Karpas-422 (cell line): ENCODE measurements around the gene ZDHHC11. TPM values are rescaled to one million over a fixed set of nuclear protein-coding genes. Genes with fewer than 3 reads are reported as not detected.
"Not testable (repeated sequence)": the region's sequence is repeated elsewhere in the genome, so short reads cannot be mapped to it uniquely, and the experiment has no call there.

Source experiments
- DNase-seq: peaks from one replicate; pipeline ENCODE4 v3.0.0-alpha.2; 2015
- H2AFZ ChIP-seq: fragments of 200-600 bp; sonication (generic); 2 replicates; pipeline ENCODE4 v1.6.1; 2014; ENCODE audit warnings: antibody characterized with exemption, low read length, mixed read lengths
- H3K27ac ChIP-seq: fragments of 200-600 bp; sonication (generic); 2 replicates; pipeline ENCODE4 v1.5.1; 2014; ENCODE audit warnings: mild to moderate bottlenecking, low read length, moderate library complexity
- H3K27me3 ChIP-seq: fragments of 200-600 bp; sonication (generic); 2 replicates; pipeline ENCODE4 v1.6.1; 2014; ENCODE audit warnings: low read length, mixed read lengths
- H3K36me3 ChIP-seq: fragments of 200-600 bp; sonication (generic); 2 replicates; pipeline ENCODE4 v1.6.1; 2014; ENCODE audit warnings: low read length, mixed read lengths; ENCODE audit not compliant: insufficient read depth
- H3K4me1 ChIP-seq: fragments of 200-600 bp; sonication (generic); 2 replicates; pipeline ENCODE4 v1.6.1; 2014; ENCODE audit warnings: mild to moderate bottlenecking, low read length, mixed read lengths
- H3K4me2 ChIP-seq: fragments of 200-600 bp; sonication (generic); 2 replicates; pipeline ENCODE4 v1.6.1; 2014; ENCODE audit warnings: low read length, low read depth, mild to moderate bottlenecking; ENCODE audit not compliant: poor library complexity, severe bottlenecking
- H3K4me3 ChIP-seq: fragments of 200-600 bp; sonication (generic); 2 replicates; pipeline ENCODE4 v1.5.1; 2014; ENCODE audit warnings: mild to moderate bottlenecking, antibody characterized with exemption, low read length, mixed read lengths
- H3K79me2 ChIP-seq: fragments of 200-600 bp; sonication (generic); 2 replicates; pipeline ENCODE4 v1.6.1; 2014; ENCODE audit warnings: mild to moderate bottlenecking, low read length, mixed read lengths
- H3K9ac ChIP-seq: fragments of 200-600 bp; sonication (generic); 2 replicates; pipeline ENCODE4 v1.6.0; 2014; ENCODE audit warnings: low read length
- H3K9me2 ChIP-seq: fragments of 200-600 bp; sonication (generic), shearing (Covaris generic); replicated peaks from 2 replicates; pipeline ENCODE4 v1.6.0; 2014; ENCODE audit warnings: mild to moderate bottlenecking, low read length, moderate library complexity; ENCODE audit not compliant: insufficient read depth
- H3K9me3 ChIP-seq: fragments of 300-700, 200-600 bp; sonication (generic); 2 replicates; pipeline ENCODE4 v1.6.1; 2014; ENCODE audit warnings: low read length, mixed read lengths
- H4K20me1 ChIP-seq: fragments of 200-600 bp; sonication (generic); 2 replicates; pipeline ENCODE4 v1.6.1; 2014; ENCODE audit warnings: mild to moderate bottlenecking, antibody characterized with exemption, low read length, low read depth; ENCODE audit not compliant: insufficient read depth
- total RNA-seq: library from RNA; depleted of rRNA; stranded (reverse); fragments of >200 nt; shearing (Covaris generic); gene quantifications from 2 replicates; pipeline ENCODE4 v1.2.3, GENCODE V29; 2014; ENCODE audit warnings: low replicate concordance

The ZDHHC11 gene
- total RNA-seq, 1 experiment from 2014 or later: 10.8 TPM

DNA sequence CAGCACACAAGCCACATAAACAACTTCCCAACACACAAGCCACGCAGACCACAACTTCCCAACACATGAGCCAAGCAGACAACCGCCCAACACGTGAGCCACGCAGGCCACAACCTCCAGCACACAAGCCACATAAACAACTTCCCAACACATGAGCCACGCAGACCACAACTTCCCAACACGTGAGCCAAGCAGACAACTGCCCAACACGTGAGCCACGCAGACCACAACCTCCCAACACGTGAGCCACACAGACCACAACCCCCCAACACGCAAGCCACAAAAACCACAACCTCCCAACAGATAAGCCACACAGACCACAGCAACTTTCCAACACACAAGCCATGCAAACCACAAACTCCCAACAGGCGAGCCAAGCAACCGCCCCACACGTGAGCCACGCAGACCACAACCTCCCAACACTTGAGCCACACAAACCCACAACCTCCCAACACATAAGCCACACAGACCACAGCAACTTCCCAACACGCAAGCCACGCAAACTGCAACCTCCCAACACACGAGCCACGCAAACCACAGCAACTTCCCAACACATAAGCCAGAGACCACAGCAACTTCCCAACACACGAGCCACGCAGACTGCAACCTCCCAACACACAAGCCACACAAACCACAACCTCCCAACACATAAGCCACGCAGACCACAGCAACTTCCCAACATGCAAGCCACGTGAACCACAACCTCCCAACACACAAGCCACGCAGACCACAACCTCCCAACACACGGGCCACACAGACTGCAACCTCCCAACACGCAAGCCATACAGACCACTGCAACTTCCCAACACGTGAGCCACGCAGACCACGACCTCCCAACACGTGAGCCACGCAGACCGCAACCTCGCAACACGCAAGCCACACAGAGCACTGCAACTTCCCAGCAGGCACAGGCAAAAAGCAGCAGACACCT, 31.7 kb upstream of the ZDHHC11 start:
- Histone ChIP-seq H3K36me3 (peaks cover 43% of the 10 kb centered on the region), H3K27ac (no peak overlapping the region), H3K9me2 (no peaks in the 10 kb centered on the region), H2AFZ (no peak overlapping the region), H3K4me3 (no peak overlapping the region), H3K4me1 (no peaks in the 10 kb centered on the region), H3K79me2 (peaks cover 55% of the 10 kb centered on the region), H3K9ac (no peak overlapping the region), H3K9me3 (no peaks in the 10 kb centered on the region), H4K20me1 (peaks cover 35% of the 10 kb centered on the region), H3K4me2 (no peak overlapping the region), H3K27me3 (no peaks in the 10 kb centered on the region)
- DNase-seq: no peak

- H3K9me3 ChIP-seq: no peaks in the 10 kb centered on the region
- H3K4me1 ChIP-seq: no peaks in the 10 kb centered on the region
- no peak overlapping the region for H3K4me2 ChIP-seq
- no peak overlapping the region for H3K4me3 ChIP-seq
- H3K9ac ChIP-seq: no peak overlapping the region
- H3K36me3 ChIP-seq: peaks cover 38% of the 10 kb centered on the region
- peaks cover 35% of the 10 kb centered on the region for H4K20me1 ChIP-seq
- DNase-seq: no peak
- peaks cover 52% of the 10 kb centered on the region for H3K79me2 ChIP-seq
- no peaks in the 10 kb centered on the region for H3K27me3 ChIP-seq
- H2AFZ ChIP-seq: no peak overlapping the region
- H3K27ac ChIP-seq: no peak overlapping the region
- no peaks in the 10 kb centered on the region for H3K9me2 ChIP-seq
These were observed 30.8 kb upstream of the ZDHHC11 start for GRCh38 chr5:881551-881935.

GRCh38 chr5:880816-881550, 30.2 kb upstream of the ZDHHC11 start:
- H3K4me2 ChIP-seq: no peak overlapping the region
- DNase-seq: no peak

DNA sequence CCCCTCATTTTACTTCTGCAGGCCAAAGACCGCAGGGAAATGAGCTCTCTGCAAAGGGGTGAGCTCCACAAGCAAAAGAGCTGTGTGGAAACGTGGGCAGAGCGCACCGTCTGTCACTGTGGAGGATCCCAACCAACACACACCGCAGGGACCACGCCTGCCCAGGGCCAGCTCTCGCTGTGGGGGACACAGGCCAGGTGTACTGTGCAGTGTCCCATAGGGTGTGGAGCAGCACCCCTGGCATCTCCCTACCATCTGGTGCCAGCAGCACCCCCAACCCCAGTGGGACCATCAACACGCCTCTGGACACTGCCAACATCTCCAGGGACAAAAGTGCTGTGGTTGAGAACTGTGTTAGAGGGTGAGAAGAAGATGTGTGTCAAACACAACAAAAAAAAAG, 27.9 kb upstream of the ZDHHC11 start:
- H3K27ac ChIP-seq, H3K4me2 ChIP-seq, H3K4me1 ChIP-seq, H3K27me3 ChIP-seq, H2AFZ ChIP-seq, H3K4me3 ChIP-seq, DNase-seq, H3K9ac ChIP-seq, H3K9me2 ChIP-seq, H3K9me3 ChIP-seq: not testable (repeated sequence)
- peaks cover 27% of the 10 kb centered on the region for H4K20me1 ChIP-seq
- H3K79me2 ChIP-seq: peaks cover 24% of the 10 kb centered on the region
- peaks cover 37% of the 10 kb centered on the region for H3K36me3 ChIP-seq

More at GRCh38 chr5:880816-881550, 30.2 kb upstream of the ZDHHC11 start:
- peaks cover 38% of the 10 kb centered on the region for H3K36me3 ChIP-seq
- H3K4me3 ChIP-seq: no peak overlapping the region
- no peaks in the 10 kb centered on the region for H3K9me2 ChIP-seq
- H3K4me1 ChIP-seq: no peaks in the 10 kb centered on the region
- H2AFZ ChIP-seq: no peak overlapping the region
- no peak overlapping the region for H3K27ac ChIP-seq
- no peak overlapping the region for H3K9ac ChIP-seq
- no peaks in the 10 kb centered on the region for H3K27me3 ChIP-seq
- peaks cover 35% of the 10 kb centered on the region for H4K20me1 ChIP-seq
- H3K79me2 ChIP-seq: peaks cover 47% of the 10 kb centered on the region
- H3K9me3 ChIP-seq: no peaks in the 10 kb centered on the region

GRCh38 chr5:878125-878524, 27.3 kb upstream of the ZDHHC11 start:
- Histone ChIP-seq H2AFZ (no peak overlapping the region), H3K9ac (no peak overlapping the region), H3K36me3 (peaks cover 35% of the 10 kb centered on the region)

DNA sequence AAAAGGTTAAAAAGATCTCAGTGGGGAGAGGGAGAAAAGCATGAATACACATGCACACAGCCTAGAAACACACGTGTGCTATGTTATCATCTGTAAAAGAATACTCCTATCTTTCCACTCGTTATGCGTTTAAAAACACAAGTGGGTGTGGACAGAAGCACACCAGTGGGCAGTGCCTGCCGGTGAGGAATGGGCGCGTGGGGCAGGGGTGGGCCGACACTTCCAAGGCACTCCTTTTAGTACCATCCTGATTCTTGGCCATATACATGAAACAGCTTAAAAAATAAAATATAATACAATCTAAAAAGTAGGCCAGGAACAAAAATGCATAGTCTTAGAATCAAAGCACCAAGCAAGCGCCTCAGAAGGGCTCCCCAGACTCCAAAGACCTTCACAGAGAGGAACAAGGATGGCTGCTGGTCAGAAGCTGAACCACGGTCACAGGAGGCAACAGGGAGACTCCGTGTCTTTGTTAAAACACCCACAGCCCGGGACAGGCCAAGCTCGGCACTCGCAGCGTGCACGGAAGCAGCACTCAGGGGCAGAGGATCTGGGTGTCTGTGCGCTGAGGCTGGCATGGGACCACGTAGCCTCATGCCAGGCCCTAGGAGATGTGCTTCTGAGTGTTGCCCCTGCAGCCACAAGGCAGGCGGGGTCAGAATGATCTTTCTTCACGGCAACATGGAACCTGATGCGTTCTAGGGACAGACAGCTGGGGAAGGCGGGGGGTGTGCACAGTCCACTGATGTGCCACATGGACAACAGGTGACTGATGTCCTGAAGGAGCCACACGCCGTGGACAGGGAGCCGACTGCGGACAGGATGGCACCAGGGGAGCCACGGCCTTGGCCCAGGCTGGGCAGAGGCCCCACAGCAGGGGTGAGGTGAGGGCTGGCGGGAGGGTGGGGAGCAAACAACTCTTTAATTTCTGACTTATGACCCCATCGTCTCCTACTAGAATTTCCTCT, 25.9 kb upstream of the ZDHHC11 start:
- no peak overlapping the region for H3K4me3 ChIP-seq
- H3K9me3 ChIP-seq: no peaks in the 10 kb centered on the region
- H3K4me2 ChIP-seq: no peak overlapping the region
- H2AFZ ChIP-seq: no peak overlapping the region
- no peaks in the 10 kb centered on the region for H3K9me2 ChIP-seq
- H3K9ac ChIP-seq: no peak overlapping the region
- H3K4me1 ChIP-seq: no peaks in the 10 kb centered on the region
- no peak for DNase-seq
- H3K27me3 ChIP-seq: no peaks in the 10 kb centered on the region
- peaks cover 4% of the 10 kb centered on the region for H3K79me2 ChIP-seq
- H3K27ac ChIP-seq: no peak overlapping the region
- peaks cover 21% of the 10 kb centered on the region; the same call in 1 of the 2 replicates for H3K36me3 ChIP-seq
- H4K20me1 ChIP-seq: peaks cover 9% of the 10 kb centered on the region; the same call in 1 of the 2 replicates

More at GRCh38 chr5:878125-878524, 27.3 kb upstream of the ZDHHC11 start:
- Histone ChIP-seq H3K27me3 (no peaks in the 10 kb centered on the region), H3K27ac (no peak overlapping the region), H4K20me1 (peaks cover 21% of the 10 kb centered on the region), H3K4me1 (no peaks in the 10 kb centered on the region), H3K9me2 (no peaks in the 10 kb centered on the region), H3K79me2 (peaks cover 18% of the 10 kb centered on the region), H3K9me3 (no peaks in the 10 kb centered on the region), H3K4me3 (no peak overlapping the region), H3K4me2 (no peak overlapping the region)
- no peak for DNase-seq

DNA sequence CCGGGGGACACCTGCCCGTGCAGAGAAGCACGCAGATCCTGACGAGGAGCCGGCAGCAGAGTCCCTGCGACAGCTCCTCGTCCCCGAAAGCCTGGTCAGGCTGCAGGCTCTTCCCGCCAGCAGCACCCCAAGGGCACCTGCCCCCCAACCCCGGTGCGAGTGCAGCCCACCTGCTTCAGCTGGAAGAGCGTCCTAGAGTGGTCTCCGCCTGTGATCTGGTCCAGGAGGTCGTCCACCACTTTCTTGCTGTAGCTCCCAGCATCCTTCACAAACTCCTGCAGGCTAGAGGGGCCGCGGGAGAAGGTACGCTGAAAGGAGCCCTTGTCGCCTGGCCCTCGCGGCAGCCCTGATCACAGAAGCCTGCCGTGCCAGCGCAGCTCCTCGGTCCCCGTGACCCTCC, 25.1 kb upstream of the ZDHHC11 start:
- H4K20me1 ChIP-seq: peaks cover 5% of the 10 kb centered on the region; the same call in 1 of the 2 replicates
- no peaks in the 10 kb centered on the region for H3K79me2 ChIP-seq
- H2AFZ ChIP-seq: no peak overlapping the region
- H3K9me3 ChIP-seq: no peaks in the 10 kb centered on the region
- no peak for DNase-seq
- no peaks in the 10 kb centered on the region for H3K4me1 ChIP-seq
- H3K9ac ChIP-seq: no peak overlapping the region
- H3K36me3 ChIP-seq: peaks cover 14% of the 10 kb centered on the region; the same call in 1 of the 2 replicates
- H3K27me3 ChIP-seq: no peaks in the 10 kb centered on the region
- no peak overlapping the region for H3K4me3 ChIP-seq
- H3K27ac ChIP-seq: no peak overlapping the region
- H3K4me2 ChIP-seq: no peak overlapping the region
- H3K9me2 ChIP-seq: no peaks in the 10 kb centered on the region
